Keratinocyte (primary cell): ENCODE measurements around the gene NT5DC1. TPM values are rescaled to one million over a fixed set of nuclear protein-coding genes. Genes with fewer than 3 reads are reported as not detected.

ENCODE experiments used
- DNase-seq: peaks from one replicate; pipeline ENCODE4 v3.0.0-alpha.2; 2011; ENCODE audit warnings: low read depth, missing footprints, low spot score
- FAIRE-seq: peaks from 2 replicates; lab custom pipeline; 2011; peaks lifted over from hg19 to GRCh38; lab: Jason Lieb, UNC
- H2AFZ ChIP-seq: 2 replicates; pipeline ENCODE4 v1.6.0; 2012; ENCODE audit warnings: low read length, control low read depth, inconsistent platforms; ENCODE audit not compliant: control insufficient read depth
- H3K27ac ChIP-seq: 2 replicates; pipeline ENCODE4 v1.5.1; 2011; ENCODE audit warnings: low read length; ENCODE audit not compliant: control insufficient read depth, insufficient read depth
- H3K27me3 ChIP-seq: 3 replicates; pipeline ENCODE4 v1.6.0; 2011; ENCODE audit warnings: low read length; ENCODE audit not compliant: control insufficient read depth, insufficient read depth; ENCODE audit errors: extremely low read depth
- H3K36me3 ChIP-seq, 2 experiments: 2 replicates in 1 of 2; 3 replicates in 1 of 2; pipeline ENCODE4 v1.5.1; 2011; ENCODE audit warnings: low read length in 2 of 2, mild to moderate bottlenecking in 1 of 2; ENCODE audit not compliant: control insufficient read depth in 2 of 2, insufficient read depth in 2 of 2; ENCODE audit errors: extremely low read depth in 1 of 2
- H3K4me1 ChIP-seq: 3 replicates; pipeline ENCODE4 v1.5.1; 2011; ENCODE audit warnings: low read length; ENCODE audit not compliant: control insufficient read depth, insufficient read depth; ENCODE audit errors: extremely low read depth
- H3K4me2 ChIP-seq: 3 replicates; pipeline ENCODE4 v1.6.0; 2011; ENCODE audit warnings: low read depth, low read length; ENCODE audit not compliant: control insufficient read depth, insufficient read depth; ENCODE audit errors: extremely low read depth
- H3K4me3 ChIP-seq, 3 experiments: fragments of 200-600 bp in 1 of 3; sonication (generic) in 1 of 3; 2 replicates in 2 of 3; 3 replicates in 1 of 3; pipeline ENCODE4 v1.5.1; 2011 to 2016; ENCODE audit warnings: low read length in 3 of 3, mild to moderate bottlenecking in 3 of 3, control low read depth in 2 of 3, inconsistent platforms in 1 of 3, low read depth in 1 of 3, mixed read lengths in 1 of 3, mixed run types in 1 of 3, moderate library complexity in 1 of 3; ENCODE audit not compliant: control insufficient read depth in 2 of 3, insufficient read depth in 2 of 3; ENCODE audit errors: extremely low read depth in 1 of 3
- H3K79me2 ChIP-seq: 2 replicates; pipeline ENCODE4 v1.6.0; 2012; ENCODE audit warnings: low read length; ENCODE audit not compliant: control insufficient read depth, insufficient read depth
- H3K9ac ChIP-seq: 3 replicates; pipeline ENCODE4 v1.6.0; 2011; ENCODE audit warnings: low read length; ENCODE audit not compliant: control insufficient read depth, insufficient read depth; ENCODE audit errors: extremely low read depth
- H3K9me1 ChIP-seq: 3 replicates; pipeline ENCODE4 v1.6.0; 2011; ENCODE audit warnings: low read length; ENCODE audit not compliant: control insufficient read depth, insufficient read depth; ENCODE audit errors: extremely low read depth
- H3K9me3 ChIP-seq: 2 replicates; pipeline ENCODE4 v1.5.1; 2012; ENCODE audit warnings: low read depth, low read length; ENCODE audit not compliant: control insufficient read depth
- H4K20me1 ChIP-seq: 3 replicates; pipeline ENCODE4 v1.6.0; 2011; ENCODE audit warnings: low read length; ENCODE audit not compliant: control insufficient read depth, insufficient read depth; ENCODE audit errors: extremely low read depth
- CTCF ChIP-seq, 3 experiments: IDR thresholded peaks in 1 of 3; conservative IDR thresholded peaks in 1 of 3; optimal IDR thresholded peaks in 1 of 3; 2 replicates in 2 of 3; 3 replicates in 1 of 3; pipeline versions ENCODE3 to v1.5.1; 2011; ENCODE audit warnings: low read length in 3 of 3, mild to moderate bottlenecking in 3 of 3, moderate library complexity in 2 of 3, control low read depth in 1 of 3, inconsistent platforms in 1 of 3; ENCODE audit not compliant: insufficient read depth in 2 of 3; ENCODE audit errors: extremely low read depth in 1 of 3
- EZH2 ChIP-seq: IDR thresholded peaks from one replicate; pipeline ENCODE4 v1.6.1; 2012; ENCODE audit warnings: inconsistent platforms, mild to moderate bottlenecking, low read length, moderate library complexity
- dilution Hi-C: fragments of 300-500 bp; cut with MboI; formaldehyde crosslinking; loops from one replicate; pipeline ENCODE4 v1.7.0; 2020; ENCODE audit warnings: low sequenced_read_pairs; ENCODE audit not compliant: extremely low pct_ligation_motif_present
- polyA plus RNA-seq, 5 experiments: library from polyadenylated mRNA; depleted of rRNA in 3 of 5; stranded (reverse) in 3 of 5; stranded (forward) in 1 of 5; unstranded in 1 of 5; fragments of >200 nt; gene quantifications; 1 replicate in 1 of 5; 2 replicates in 3 of 5; 3 replicates in 1 of 5; pipeline versions ENCODE4 v1.2.1 to v1.2.3, GENCODE V29; 2011 to 2012; ENCODE audit warnings: missing spikeins in 2 of 5, low read depth in 1 of 5, low replicate concordance in 1 of 5

The NT5DC1 gene
- polyA plus RNA-seq, 1 donor (not counting 4 experiments of a cell fraction or from before 2014, with no cell fraction given), result 31.2 TPM

DNA sequence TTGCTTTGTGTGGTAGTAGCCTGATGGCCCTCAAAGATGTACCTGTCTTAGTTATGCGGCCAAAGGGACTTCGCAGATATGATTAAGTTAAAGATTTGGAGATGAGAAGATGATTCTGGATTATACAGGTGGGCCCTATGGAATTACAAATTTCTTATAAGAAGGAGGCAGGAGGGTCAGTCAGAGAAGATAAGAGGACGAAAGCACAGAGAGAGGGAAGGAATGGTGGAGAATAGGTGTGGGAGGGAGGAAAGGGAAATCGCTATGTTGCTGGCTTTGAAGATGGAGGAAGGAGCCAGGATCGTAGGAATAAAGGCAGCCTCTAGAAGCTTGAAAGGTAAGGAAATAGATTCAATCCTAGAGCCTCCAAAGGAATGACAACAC is 180.3 kb downstream of the NT5DC1 start:
- FAIRE-seq (no peak), DNase-seq (no peak)
- peak overlapping the region; percentile 96 for H2AFZ ChIP-seq
- peaks cover 37% of the 10 kb centered on the region for H3K79me2 ChIP-seq
- peak overlapping the region in 1 of 3 experiments; percentile 91 for H3K4me3 ChIP-seq
- peaks cover 15% of the 10 kb centered on the region for H3K4me1 ChIP-seq
- TF ChIP-seq CTCF (optimal IDR thresholded peaks at IDR 0.05 in 1 of 3, IDR thresholded peaks at IDR 0.05 in 1 of 3, conservative IDR thresholded peaks at IDR 0.05 in 1 of 3; ENCODE audit: extremely low read depth in 1 of 3, insufficient read depth in 2 of 3, low read length in 3 of 3) (no peak), EZH2 (no peak)
- dilution Hi-C loops, result no loop called here
- H3K9ac ChIP-seq, result no peak overlapping the region
- H3K4me2 ChIP-seq, result peak overlapping the region; percentile 83
- H3K27ac ChIP-seq, result peak overlapping the region; percentile 97
- no peaks in the 10 kb centered on the region for H3K9me1 ChIP-seq
- peaks cover 3 to 7% of the 10 kb centered on the region in 2 experiments for H3K36me3 ChIP-seq
- H3K9me3 ChIP-seq, result no peaks in the 10 kb centered on the region
- no peaks in the 10 kb centered on the region for H3K27me3 ChIP-seq
- peaks cover 3% of the 10 kb centered on the region for H4K20me1 ChIP-seq

DNA sequence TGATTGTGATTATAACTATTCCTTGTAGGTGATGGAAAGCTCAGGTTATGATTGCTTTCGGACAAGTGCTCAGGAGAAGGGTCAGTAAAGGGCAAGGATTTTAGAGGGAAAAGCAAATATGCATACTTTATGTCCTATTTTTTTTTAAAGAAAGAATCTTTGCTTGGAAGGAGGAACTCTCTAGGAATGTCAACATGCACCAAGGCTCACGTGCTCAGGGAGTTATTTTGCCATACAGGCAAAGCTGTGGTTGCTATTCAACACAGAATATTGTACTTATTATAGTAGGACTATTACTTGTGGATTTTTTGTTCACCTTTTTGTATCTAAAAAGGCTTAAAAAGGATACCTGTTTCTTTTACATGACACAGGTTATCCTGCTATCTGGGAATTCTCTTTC is 182.0 kb downstream of the NT5DC1 start:
- Histone ChIP-seq H4K20me1 (peaks cover 3% of the 10 kb centered on the region), H3K9me3 (no peaks in the 10 kb centered on the region), H3K27ac (no peak overlapping the region), H3K36me3 (peaks cover 3 to 7% of the 10 kb centered on the region in 2 experiments), H3K27me3 (no peaks in the 10 kb centered on the region), H3K9me1 (no peaks in the 10 kb centered on the region), H3K9ac (no peak overlapping the region), H3K4me1 (peaks cover 19% of the 10 kb centered on the region), H2AFZ (no peak overlapping the region), H3K4me3 (no peak overlapping the region), H3K4me2 (no peak overlapping the region), H3K79me2 (peaks cover 19% of the 10 kb centered on the region)
- TF ChIP-seq CTCF (optimal IDR thresholded peaks at IDR 0.05 in 1 of 3, IDR thresholded peaks at IDR 0.05 in 1 of 3, conservative IDR thresholded peaks at IDR 0.05 in 1 of 3; ENCODE audit: extremely low read depth in 1 of 3, insufficient read depth in 2 of 3, low read length in 3 of 3), result no peak
- TF ChIP-seq EZH2, result no peak
- DNase-seq, result no peak
- dilution Hi-C loops, result no loop called here
- no peak for FAIRE-seq
